GM21515 (cell line): Measurements from ENCODE around the gene NECAB2.

Experiments
- ATAC-seq: cut with Tn5 transposase; IDR thresholded peaks from one replicate; pipeline ENCODE4 v1.9.1; 2021; ENCODE audit not compliant: unreplicated experiment

The NECAB2 gene

DNA sequence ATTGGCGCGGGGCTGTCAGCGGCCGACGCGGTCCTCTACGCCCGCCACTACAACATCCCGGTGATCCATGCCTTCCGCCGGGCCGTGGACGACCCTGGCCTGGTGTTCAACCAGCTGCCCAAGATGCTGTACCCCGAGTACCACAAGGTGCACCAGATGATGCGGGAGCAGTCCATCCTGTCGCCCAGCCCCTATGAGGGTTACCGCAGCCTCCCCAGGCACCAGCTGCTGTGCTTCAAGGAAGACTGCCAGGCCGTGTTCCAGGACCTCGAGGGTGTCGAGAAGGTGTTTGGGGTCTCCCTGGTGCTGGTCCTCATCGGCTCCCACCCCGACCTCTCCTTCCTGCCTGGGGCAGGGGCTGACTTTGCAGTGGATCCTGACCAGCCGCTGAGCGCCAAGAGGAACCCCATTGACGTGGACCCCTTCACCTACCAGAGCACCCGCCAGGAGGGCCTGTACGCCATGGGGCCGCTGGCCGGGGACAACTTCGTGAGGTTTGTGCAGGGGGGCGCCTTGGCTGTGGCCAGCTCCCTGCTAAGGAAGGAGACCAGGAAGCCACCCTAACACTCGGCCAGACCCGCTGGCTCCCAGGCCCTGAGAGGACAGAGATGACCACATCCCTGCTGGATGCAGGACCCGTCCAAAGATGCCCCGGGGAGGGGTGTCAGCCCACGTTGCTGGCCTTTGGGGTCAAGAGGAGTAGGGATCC, 2.4 kb upstream of the NECAB2 start:
- no peak for ATAC-seq

DNA sequence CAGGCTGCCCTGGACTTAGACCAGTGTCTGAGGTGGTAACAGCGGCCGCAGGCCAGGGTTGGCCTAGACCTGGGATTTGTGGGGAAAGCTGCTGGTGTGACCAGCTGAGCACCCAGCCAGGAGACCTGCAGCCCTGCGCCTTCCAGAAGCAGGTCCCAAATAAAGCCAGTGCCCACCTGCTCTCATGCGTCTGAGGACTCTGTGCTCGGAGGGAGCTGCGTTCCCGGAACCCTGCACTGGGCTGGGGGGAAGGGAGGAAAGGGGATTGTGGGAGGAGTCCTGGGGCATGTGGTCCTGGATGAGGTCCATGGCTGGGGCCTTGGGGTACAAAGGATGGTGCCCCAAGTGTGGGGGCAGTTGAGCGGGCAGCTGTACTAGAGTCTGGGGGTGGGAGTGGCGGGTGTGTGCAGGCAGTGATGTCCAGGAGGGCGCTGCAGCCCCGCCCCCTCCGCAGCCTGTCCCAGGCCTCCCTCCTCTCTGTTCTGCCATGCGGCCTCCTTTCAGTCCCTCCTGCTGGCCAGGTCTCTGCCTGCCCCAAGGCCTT, 1.8 kb upstream of the NECAB2 start:
- ATAC-seq, result no peak

DNA sequence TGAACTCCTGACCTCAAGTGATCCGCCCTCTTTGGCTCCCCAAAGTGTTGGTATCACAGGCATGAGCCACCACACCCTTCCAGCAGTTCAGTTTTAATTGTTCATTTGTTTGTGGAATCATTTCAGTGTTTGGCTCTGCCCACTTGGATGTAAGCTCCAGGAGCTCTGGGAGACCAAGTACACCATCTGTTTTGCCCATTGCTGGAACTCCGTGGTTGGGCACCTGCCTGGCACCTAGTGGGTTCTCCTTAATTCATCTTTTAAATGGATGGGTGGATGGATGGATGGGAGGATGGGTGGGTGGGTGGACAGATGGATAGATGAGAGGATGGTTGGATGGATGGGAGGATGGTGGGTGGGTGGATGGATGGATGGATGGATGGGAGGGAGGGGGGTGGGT, 953 bp upstream of the NECAB2 start:
- ATAC-seq, result no peak

DNA sequence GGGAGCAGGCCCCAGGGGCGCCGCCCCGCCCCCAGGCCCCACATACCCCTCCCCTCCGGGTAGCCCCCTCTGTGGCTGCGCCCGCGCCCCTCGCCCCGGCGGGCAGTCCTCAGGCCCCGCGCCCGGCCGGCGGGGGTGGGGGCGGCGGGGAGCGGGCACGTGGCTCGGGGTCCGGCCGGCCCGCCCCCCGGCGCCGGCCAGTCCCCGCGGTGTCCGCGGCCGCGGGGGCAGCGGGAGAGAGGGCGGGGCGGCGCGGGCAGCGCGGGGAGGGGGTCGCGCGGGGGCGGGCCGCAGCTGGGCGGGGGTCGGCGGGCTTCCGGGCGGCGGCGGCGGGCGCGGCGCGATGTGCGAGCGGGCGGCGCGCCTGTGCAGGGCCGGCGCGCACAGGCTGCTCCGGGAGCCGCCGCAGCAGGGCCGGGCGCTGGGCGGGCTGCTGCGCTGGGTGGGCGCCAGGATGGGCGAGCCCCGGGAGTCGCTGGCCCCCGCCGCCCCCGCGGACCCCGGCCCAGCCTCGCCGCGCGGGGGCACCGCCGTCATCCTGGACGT, 335 bp downstream of the NECAB2 start:
- ATAC-seq, result no peak

DNA sequence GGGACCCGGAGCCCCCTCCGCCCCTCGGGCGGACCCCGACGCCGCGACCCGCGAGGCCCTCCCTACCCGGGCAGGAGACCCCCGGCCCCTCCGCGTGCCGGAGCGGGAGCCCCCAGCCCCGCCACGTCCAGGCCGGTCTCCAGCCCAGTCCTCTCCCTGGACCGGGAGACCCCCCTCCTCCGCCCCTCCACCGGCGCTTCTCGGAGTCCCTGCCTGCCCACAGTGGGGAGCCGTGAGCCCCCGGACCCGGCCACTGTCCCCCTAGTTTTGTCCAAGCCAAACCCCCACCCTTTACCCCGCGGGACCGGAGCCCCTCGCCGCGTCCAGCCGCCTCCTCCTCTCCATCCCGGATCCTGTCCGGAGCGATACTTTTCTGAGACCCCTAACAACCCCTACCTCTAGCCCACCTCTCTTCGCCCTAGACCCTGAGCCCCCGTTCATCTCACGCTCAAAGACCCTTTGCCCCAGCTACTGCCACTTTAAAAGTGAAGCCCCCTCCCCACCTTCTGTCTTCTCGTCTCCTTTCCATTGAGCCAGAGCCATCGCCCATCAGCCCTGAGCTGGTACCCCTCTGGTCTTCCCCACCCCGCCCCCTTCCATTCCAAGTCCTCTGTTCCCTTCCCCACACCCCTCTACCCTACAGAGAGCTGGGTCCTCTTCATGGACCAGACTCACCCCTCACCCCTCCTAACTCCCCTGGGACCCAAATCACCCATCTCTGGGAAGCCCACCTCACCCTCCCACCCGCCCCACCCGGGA, 1.0 kb downstream of the NECAB2 start:
- no peak for ATAC-seq

DNA sequence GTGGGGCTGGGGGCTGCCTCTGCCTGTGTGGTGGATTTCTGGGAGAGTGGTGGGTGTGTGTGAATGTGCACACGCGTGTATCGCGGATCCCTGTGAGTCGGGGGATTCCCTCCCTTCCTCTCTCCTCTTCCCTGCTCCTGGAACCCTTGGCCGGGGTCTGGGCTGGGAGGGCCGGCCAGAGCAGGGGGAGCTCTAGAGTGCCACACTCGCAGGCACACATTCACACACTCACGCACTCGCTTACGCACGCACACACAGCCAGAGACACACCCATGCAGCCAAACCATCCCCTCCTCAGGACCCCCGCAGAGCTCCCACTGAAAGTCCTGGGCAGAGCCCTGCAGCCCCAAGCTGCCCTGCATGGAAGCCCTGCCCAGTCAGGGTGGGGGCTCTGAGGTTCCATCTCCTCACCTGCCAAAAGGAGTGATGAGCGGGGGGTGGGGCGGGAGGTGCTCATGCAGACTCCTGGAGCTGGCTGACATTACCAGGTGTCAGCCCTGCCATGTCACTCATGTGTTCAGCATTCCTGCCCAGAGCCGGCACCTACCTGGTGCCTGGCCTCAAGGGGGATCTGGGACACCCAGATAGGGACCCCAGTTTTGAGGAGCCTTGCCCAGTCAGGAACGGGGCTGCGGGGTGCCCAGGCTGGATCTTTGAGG, 1.9 kb downstream of the NECAB2 start:
- ATAC-seq, result no peak

DNA sequence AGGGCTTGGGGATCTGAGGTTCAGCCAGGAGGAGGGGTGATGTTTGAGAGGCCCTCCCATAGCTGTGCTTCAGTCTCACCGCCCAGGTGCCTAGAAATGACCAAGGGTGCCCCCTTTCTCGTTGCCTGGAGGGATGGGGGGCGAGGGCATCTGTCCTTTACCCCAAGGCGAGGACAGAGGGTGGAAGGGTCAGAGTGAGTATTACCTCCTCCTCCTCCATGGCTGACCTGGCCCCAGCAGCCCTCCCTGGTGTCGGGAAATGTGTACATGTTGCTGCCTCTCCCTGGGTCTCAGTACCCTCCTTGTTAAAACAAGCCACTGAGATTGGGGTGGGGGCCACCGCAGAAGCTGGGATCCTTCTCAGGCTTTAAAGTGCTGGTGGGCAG, 2.4 kb downstream of the NECAB2 start:
- ATAC-seq, result no peak

DNA sequence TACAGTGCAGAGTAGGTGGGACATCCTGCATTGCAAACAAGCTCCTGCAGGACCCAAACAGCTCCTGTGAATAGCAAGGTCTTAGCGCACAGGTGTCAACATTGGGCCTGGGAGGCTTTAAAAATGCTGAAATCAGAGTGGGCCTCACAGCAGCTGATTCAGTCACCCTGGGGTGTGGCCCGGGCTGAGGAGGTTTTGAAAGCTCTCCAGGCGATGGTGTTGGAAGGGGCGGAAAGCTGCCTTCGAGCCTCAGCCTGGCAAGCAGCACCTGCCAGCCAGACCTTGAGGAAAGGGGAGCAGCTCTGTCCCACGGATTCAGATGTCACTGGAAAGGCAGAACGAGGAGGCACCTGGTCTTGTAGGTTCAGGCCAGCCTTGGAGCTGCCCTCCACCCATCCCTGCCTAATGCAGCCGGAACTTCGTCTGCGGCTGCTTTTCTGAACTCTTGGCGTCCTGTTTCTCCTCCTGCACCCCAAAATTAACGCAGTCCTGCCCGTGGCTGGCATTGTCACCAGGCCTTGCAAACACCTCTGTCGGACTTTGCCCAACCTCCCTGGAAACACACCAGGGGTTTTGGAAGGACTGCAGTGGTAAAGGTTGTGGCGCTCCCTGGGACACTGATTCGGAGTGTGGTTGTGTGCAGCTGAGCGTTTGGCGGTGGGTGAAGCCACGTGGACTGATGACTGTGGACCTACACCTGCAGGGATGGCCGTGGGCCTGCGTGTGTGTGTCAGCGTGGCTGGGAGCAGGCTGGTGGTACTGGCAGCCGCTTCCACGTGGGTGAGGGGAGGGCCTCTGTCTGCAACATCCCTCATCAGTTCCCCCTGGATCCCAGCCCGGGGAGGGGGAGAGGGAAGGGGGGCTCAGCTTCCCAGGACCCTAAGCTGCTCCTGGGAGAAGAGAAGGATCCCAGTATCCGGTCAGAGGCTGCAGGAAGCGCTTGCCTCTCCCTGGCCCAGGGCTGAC, 3.4 kb downstream of the NECAB2 start:
- ATAC-seq, result no peak

DNA sequence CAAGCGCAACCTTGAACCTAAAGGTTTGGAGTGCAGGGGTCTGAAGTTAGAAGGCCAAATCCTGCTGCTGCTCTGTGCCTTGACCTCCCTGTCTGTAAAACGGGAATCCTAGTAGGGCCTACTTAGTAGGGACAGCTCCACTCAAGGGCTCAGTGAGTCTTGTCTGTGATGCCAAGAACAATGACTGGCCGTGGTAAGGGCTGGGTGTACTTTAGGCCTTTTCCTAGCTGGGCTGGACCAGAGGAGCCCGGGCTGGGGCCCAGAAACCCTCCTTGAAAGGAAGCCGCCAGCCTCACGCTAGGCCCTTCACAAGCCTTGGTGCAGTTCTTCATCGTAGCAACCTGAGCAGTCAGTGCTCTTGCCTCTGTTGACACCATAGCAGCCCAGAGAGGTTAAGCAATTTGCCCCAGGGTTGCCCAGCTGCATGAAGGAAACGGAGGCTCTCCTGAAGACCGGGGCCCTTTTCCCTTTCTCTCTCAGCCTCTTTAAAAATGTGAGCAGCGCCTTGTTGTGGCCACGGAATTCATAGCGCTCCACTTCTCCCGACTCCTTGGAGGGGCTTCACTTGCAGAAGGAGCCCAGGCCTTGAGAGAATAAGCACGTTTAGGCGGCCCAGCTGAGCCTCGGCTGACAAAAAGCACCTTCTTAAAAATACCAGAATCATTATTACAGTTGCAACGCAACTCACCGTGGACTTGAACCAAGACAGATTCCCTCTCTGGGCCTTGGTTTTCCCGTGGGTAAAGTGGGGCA, 4.4 kb downstream of the NECAB2 start:
- no peak for ATAC-seq

DNA sequence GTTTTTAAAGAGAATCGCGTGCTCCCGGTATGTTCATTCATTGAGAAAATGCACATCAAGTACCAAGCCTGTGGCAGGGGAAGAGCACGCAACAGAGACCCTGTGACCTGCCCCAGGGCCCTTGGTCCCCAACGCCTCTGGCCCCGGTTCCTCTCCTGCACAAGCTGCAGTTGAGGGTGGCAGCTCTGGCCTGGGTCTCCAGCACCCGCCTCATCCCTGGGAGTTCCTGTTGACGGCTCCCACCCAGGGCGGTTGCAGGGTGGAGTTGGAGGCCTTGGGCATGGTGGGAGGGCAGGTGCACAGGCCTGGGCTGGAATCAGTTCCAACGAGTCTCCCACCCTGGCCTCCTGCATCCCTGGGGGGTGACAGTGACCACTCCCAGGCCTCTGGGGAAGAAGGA, 5.0 kb downstream of the NECAB2 start:
- no peak for ATAC-seq

DNA sequence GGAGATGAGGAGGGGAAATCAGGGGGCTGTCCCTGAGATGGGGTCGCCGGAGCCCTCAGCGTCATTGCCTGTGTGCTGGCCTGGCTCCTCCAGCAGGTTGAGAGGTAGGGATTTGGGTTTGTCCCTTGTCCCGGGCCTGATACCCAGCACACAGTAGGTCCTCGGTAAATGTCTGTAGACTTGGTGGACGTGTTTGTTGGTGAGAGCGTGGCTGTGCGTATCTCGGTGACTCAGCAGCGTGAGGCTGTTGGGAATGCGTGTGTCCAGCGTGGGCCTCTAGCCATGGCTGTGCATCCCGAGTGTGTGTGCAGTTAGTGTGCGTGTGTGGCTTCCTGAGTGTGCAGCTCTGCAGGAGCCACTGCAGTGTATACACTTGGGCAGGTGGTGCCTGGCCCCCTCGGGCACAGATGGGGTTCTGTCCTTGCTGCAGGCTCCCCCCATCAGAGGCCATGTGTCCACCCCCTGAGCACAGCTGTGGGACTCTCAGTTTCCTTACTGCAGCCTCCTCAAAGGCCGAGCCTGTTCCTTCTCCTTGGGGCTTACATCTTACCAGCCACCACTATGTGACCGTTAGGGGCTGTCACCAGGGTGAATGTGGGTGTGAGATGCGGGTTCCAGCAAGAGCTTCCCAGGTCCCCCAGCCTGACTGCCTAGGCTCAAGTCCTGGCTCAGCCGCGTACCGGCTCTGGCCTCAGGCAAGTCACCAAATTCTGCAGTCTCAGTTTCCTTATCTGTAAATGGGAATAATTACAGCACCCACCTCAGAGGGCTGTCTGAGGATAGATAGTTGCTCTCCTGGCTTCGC, 5.7 kb downstream of the NECAB2 start:
- no peak for ATAC-seq

DNA sequence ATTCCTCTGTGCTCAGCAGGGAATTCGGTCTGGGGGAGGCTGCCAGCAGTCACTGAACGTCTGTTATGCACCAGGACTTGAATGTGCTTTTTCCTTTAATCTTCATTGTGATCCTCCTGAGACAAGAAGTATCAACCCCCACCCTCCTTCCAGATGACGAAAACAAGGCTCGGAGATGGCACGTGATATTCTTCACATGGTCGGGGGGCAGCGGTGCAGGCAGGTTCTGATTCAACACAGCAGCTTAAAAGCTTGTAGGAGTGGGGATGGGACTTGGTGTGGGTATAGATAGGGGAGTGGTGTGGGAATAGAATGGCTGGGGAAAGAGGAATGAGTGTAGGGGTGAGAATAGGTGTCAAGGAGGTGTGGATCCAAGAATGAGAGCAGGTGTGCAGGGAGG, 6.4 kb downstream of the NECAB2 start:
- no peak for ATAC-seq

DNA sequence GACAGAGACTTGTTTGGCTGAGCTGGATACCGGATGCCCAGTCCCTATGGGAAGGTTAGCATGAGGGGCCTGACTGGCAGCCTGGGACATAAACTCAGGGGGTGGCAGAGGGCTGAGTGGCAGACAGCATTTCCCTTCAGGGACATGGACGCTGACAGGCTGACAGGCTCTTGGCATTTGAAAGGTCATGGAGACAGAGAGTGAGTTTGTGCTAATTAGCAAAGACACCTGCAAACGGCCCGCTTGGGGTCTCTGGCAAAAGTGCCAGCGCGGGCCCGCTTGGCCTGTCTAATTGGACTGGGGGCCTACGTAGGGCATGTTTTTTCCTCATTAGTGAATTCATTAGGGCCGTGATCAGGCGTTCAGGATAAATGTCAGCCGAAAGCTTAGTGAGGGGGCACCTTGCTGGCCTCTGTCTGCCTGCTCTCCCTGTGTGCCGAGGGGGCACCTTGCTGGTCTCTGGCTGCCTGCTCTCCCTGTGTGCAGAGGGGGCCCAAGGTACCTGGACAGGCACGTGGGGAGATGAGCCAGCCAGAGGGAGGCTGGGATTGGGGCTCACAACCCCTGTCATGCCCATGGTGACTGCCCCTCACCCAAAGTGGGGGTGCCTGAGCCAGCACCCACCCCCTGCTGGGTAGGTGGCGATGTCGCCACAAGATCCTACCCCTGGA, 7.7 kb downstream of the NECAB2 start:
- no peak for ATAC-seq

DNA sequence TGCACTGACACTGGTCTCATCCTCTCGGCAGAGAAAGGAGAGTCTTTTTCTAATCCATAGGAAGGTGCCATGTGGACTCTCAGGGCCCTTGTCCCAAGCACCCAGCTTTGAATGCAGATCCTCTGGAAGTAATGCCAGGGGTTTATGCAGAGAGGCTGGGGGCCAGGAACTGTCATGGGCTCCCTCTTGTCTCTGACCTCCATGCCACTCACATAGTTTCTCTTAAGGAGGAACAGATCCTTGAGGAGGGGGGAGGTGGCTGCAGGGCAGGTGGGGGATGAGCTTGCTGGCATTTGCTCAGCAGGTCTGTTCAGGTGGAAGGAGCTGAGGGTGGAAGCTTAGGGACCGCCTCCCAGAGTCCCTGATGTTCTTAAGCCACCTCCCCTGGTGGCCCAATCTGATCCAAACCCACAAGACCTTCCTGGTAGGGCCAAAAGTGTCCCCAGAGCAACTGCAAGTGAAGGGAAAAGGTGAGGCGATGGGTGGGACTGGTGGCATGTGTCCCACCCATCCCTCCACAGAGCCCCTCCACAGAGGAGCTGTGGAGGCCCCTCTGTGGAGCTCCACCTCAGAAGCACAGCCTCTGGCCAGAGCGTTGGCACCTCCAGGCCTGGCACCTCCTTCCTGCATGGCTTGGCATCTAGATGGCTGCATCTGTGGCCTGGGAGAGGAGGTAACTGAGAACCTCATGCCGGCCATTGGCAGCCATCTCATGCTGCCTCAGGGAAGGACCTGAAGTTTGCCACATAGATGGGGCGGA, 9.2 kb downstream of the NECAB2 start:
- ATAC-seq, result no peak

DNA sequence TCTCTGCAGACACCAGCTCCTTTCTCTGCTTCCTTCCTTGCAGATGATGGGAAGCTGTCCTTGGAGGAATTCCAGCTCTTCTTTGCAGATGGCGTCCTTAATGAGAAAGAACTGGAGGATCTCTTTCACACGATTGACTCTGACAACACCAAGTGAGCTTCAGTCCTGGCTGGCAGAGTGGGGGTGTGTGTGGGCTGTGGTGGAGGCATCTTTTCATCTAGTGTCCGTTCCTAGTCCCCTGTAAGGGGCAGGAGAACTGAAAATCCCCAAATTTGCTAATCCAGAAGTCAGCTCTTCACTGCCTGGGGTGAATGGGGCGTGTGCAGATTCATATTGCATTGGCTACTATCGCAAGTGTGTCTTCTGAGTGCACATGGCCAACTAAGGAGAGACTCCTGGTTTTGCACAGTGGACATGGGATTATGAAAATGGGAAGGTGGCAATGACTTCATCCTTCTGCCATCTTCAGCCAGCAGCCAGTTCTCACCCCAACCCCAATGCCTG, 10.4 kb downstream of the NECAB2 start:
- no peak for ATAC-seq

DNA sequence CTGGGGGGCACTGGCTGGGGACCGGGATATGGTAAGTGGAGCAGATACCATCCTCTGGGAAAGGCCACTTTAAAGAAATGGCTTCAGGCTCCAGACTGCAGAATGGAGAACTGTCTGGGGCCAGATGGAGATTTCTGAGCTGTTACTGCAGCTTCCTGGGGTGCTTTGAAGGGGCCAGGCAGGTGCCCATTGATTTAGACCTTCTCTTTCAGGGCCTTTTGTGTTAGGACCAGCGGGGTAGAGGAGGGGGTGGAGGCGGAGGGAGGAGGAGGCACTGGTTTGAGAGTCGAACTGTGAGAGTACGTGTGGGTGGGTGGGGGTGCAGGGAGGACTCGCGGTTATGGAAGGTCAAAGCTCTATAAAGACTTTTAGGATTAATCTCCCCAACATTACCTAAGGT, 11.4 kb downstream of the NECAB2 start:
- ATAC-seq, result no peak

DNA sequence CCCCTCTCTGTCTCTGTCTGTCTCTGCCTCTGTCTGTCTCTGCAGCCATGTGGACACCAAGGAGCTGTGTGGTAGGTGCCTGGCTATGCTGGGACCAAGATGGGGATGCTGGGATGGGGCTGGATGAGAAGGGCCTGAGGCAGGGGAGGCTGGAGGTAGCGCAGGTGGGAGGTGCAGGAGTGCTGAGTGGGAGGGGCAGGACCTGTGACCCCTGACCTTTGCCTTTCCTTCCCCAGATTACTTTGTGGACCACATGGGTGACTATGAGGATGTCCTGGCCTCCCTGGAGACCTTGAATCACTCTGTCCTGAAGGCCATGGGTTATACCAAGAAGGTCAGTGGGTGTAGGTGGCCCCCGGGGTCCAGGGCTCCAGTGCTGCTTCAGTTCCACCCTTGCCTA, 12.8 kb downstream of the NECAB2 start:
- no peak for ATAC-seq

DNA sequence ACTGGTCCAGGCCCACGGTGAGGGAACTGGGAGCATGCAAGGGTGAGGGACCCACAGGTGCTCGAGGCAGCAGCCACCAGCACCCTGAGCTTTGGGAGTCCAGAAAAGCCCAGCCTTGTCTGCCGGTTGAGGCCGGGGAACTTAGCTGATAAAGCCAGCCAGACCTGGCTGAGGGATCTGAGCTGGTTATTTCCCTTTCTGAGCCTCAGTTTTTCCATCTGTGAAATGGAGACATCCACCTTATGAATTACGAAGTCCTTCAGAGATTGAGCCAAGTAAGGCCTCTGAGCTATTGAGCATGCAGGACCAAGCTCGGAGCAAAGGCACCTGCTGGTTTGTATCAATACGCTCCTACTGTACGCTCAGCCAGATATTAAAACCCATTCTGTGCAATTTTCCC, 13.8 kb downstream of the NECAB2 start:
- no peak for ATAC-seq
